ENCODE results near the gene CXCR3.

Gene CXCR3

DNA sequence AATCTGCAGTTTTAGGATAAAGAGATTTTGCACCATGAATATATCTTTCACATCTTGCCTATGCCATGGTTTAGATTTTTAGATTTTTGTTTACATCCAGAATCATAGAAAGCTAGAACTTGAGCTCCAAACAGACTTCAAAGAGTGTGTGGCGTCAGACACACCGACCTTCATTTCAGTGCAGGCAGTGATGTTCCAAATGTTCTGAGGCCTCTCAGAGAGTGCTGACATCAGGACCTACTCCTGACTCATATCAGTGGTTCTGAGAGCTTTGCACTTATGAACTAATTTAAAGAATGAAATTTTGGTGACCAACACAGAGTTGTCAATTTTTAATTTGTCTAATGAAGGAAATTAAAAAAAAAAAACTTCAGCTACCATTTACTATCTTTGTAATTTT, 18.3 kb downstream of the CXCR3 start:
- TF ChIP-seq REST (IDR thresholded peaks at IDR 0.05; ENCODE audit: low read depth) (no peak), ZBTB7A (IDR thresholded peaks at IDR 0.05; ENCODE audit: low read depth) (no peak), CREB1 (IDR thresholded peaks at IDR 0.05; ENCODE audit: low read depth) (no peak)

GRCh38 chrX:71586929-71587328, 31.4 kb downstream of the CXCR3 start:
- TF ChIP-seq ZBTB7A (IDR thresholded peaks at IDR 0.05; ENCODE audit: low read depth) (no peak), NFIC (IDR thresholded peaks at IDR 0.05) (no peak), EGR1 (IDR thresholded peaks at IDR 0.05) (no peak), RAD21 (IDR thresholded peaks at IDR 0.05; ENCODE audit: low read depth) (no peak), YY1 (IDR thresholded peaks at IDR 0.05; ENCODE audit: low read depth) (no peak), EP300 (IDR thresholded peaks at IDR 0.05; ENCODE audit: borderline replicate concordance) (no peak), USF1 (IDR thresholded peaks at IDR 0.05) (no peak), TEAD4 (IDR thresholded peaks at IDR 0.05) (no peak), CREB1 (IDR thresholded peaks at IDR 0.05; ENCODE audit: low read depth) (no peak), REST (IDR thresholded peaks at IDR 0.05; ENCODE audit: low read depth) (no peak), TAF1 (IDR thresholded peaks at IDR 0.05; ENCODE audit: low read depth) (no peak), TCF12 (IDR thresholded peaks at IDR 0.05; ENCODE audit: low read depth) (no peak), FOXM1 (IDR thresholded peaks at IDR 0.05; ENCODE audit: borderline replicate concordance, low read depth) (no peak), CEBPB (IDR thresholded peaks at IDR 0.05) (no peak)
- TF ChIP-seq, protein P1, sequence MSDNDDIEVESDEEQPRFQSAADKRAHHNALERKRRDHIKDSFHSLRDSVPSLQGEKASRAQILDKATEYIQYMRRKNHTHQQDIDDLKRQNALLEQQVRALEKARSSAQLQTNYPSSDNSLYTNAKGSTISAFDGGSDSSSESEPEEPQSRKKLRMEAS (IDR thresholded peaks at IDR 0.05): no peak

DNA sequence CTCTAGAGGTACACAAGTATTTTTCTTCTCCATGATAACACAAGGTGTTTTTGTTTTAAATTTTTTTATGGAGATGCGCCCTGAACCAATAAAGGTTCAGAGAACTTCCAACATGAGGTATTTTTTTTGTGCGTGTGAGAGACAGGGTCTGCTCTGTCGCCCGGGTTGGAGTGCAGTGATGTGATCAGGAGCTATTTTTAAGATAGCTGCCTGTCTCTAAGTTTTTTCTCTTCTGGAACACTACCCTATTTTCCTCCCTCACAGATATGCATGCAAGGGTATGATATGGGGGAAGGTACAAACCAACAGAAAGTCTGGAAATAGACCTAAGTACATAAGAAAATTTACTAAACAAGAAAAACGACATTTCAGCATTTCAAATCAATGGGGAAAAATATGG, 37.1 kb downstream of the CXCR3 start:
- TF ChIP-seq CREB1 (IDR thresholded peaks at IDR 0.05; ENCODE audit: low read depth) (no peak), NFIC (IDR thresholded peaks at IDR 0.05) (no peak), FOXM1 (IDR thresholded peaks at IDR 0.05; ENCODE audit: borderline replicate concordance, low read depth) (no peak), TEAD4 (IDR thresholded peaks at IDR 0.05) (no peak), REST (IDR thresholded peaks at IDR 0.05; ENCODE audit: low read depth) (no peak), TCF12 (IDR thresholded peaks at IDR 0.05; ENCODE audit: low read depth) (no peak), TAF1 (IDR thresholded peaks at IDR 0.05; ENCODE audit: low read depth) (no peak), YY1 (IDR thresholded peaks at IDR 0.05; ENCODE audit: low read depth) (no peak), USF1 (IDR thresholded peaks at IDR 0.05) (no peak), ZBTB7A (IDR thresholded peaks at IDR 0.05; ENCODE audit: low read depth) (no peak), CEBPB (IDR thresholded peaks at IDR 0.05) (no peak)
- TF ChIP-seq, protein P1 (IDR thresholded peaks at IDR 0.05): no peak

GRCh38 chrX:71579990-71580380, 38.3 kb downstream of the CXCR3 start:
- TF ChIP-seq TAF1 (IDR thresholded peaks at IDR 0.05; ENCODE audit: low read depth) (no peak), NFIC (IDR thresholded peaks at IDR 0.05) (no peak), EGR1 (IDR thresholded peaks at IDR 0.05) (no peak), RAD21 (IDR thresholded peaks at IDR 0.05; ENCODE audit: low read depth) (no peak), CEBPB (IDR thresholded peaks at IDR 0.05) (no peak), CREB1 (IDR thresholded peaks at IDR 0.05; ENCODE audit: low read depth) (no peak), YY1 (IDR thresholded peaks at IDR 0.05; ENCODE audit: low read depth) (no peak), TCF12 (IDR thresholded peaks at IDR 0.05; ENCODE audit: low read depth) (no peak), USF1 (IDR thresholded peaks at IDR 0.05) (no peak), ZBTB7A (IDR thresholded peaks at IDR 0.05; ENCODE audit: low read depth) (no peak), FOXM1 (IDR thresholded peaks at IDR 0.05; ENCODE audit: borderline replicate concordance, low read depth) (no peak), EP300 (IDR thresholded peaks at IDR 0.05; ENCODE audit: borderline replicate concordance) (no peak), REST (IDR thresholded peaks at IDR 0.05; ENCODE audit: low read depth) (no peak)
- TF ChIP-seq, protein P1 (IDR thresholded peaks at IDR 0.05): no peak

Measured in Ishikawa (cell line).